ENCODE data around the gene VMP1.
A peak's percentile ranks its signal among the peaks of the same experiment; 100 is the strongest.
"Not testable (repeated sequence)": the region's sequence is repeated elsewhere in the genome, so short reads cannot be mapped to it uniquely, and the experiment has no call there.

The VMP1 gene

GRCh38 chr17:59712862-59713261, 5.4 kb downstream of the VMP1 start:
- DNase-seq, result peak in 1 of 2 donors; percentile 17

GRCh38 chr17:59714255-59714654, 6.8 kb downstream of the VMP1 start:
- no peak for DNase-seq

GRCh38 chr17:59716427-59716826, 9.0 kb downstream of the VMP1 start:
- DNase-seq, result no peak

- DNase-seq, result no peak
These were observed 12.1 kb downstream of the VMP1 start for GRCh38 chr17:59719526-59719925.

GRCh38 chr17:59722623-59723022, 15.2 kb downstream of the VMP1 start:
- no peak for DNase-seq

- no peak for DNase-seq
These were observed 15.6 kb downstream of the VMP1 start for GRCh38 chr17:59723041-59723440.

- DNase-seq, result no peak
These were observed 16.2 kb downstream of the VMP1 start for GRCh38 chr17:59723607-59724006.

- no peak for DNase-seq
These were observed 18.2 kb downstream of the VMP1 start for GRCh38 chr17:59725691-59726090.

GRCh38 chr17:59727817-59728533, 20.5 kb downstream of the VMP1 start:
- DNase-seq, result no peak

- DNase-seq, result no peak
These were observed 22.9 kb downstream of the VMP1 start for GRCh38 chr17:59730268-59730834.

- DNase-seq, result no peak
These were observed 26.2 kb downstream of the VMP1 start for GRCh38 chr17:59733697-59734096.

GRCh38 chr17:59734226-59734625, 26.8 kb downstream of the VMP1 start:
- DNase-seq, result no peak

- DNase-seq, result no peak
These were observed 29.9 kb downstream of the VMP1 start for GRCh38 chr17:59737324-59737723.

- DNase-seq, result no peak
These were observed 36.4 kb downstream of the VMP1 start for GRCh38 chr17:59743842-59744241.

- DNase-seq, result no peak
These were observed 37.6 kb downstream of the VMP1 start for GRCh38 chr17:59745040-59745439.

GRCh38 chr17:59746849-59747445, 39.5 kb downstream of the VMP1 start:
- DNase-seq, result no peak

- no peak for DNase-seq
These were observed 41.1 kb downstream of the VMP1 start for GRCh38 chr17:59748591-59748990.

- DNase-seq, result no peak
These were observed 44.5 kb downstream of the VMP1 start for GRCh38 chr17:59751955-59752413.

GRCh38 chr17:59752446-59752845, 45.0 kb downstream of the VMP1 start:
- DNase-seq, result no peak

- DNase-seq, result no peak
These were observed 45.5 kb downstream of the VMP1 start for GRCh38 chr17:59752922-59753321.

GRCh38 chr17:59753522-59754467, 46.3 kb downstream of the VMP1 start:
- peak in 1 of 2 donors; percentile 82 for DNase-seq

GRCh38 chr17:59754552-59754951, 47.1 kb downstream of the VMP1 start:
- DNase-seq, result peak in 1 of 2 donors; percentile 66

- not testable (repeated sequence) for DNase-seq
These were observed 47.6 kb downstream of the VMP1 start for GRCh38 chr17:59755069-59755468.

Data from bone marrow (tissue), 2 donors.